ENCODE results near the gene PTPRA. TPM values are rescaled to one million over a fixed set of nuclear protein-coding genes. Genes with fewer than 3 reads are reported as not detected.
A peak's percentile ranks its signal among the peaks of the same experiment; 100 is the strongest.

Gene PTPRA
- total RNA-seq, 1 donor from 2014 or later: 67.0 TPM

DNA sequence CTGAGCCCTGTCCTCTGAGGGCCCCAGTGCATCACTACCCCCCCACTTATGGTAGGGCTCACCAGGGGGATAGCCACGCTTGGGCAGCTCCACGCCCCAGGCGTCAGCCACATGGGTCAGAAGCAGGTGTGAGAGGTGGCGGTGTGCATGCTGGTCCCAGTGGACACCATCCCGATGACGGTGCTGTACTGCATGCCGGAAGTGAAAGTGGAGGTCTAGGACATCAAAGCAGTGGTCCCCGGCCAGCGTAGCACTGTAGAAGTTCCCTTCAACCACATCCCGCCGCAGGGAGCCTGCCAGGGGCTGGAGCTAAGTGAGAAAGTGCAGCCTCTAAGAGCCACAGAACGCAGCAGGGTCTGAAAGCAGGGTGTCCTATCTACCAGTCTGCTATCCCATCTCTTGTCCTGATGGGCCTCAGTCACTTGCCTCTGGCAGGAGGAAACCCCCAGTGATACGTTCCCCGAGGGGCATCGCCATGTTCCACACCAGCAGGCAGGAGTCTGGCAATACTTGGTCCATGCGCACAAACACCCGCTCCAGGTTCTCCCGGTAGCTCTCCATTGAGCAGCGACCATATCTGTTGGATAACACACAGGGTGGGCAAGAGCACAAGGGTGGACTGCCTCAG is 35.0 kb upstream of the PTPRA start:
- Mint-ChIP-seq H3K9me3 (no peaks in the 10 kb centered on the region), H3K27me3 (ENCODE audit: low read depth) (no peaks in the 10 kb centered on the region), H3K4me3 (peak overlapping the region; percentile 46), H3K36me3 (peaks cover 17% of the 10 kb centered on the region), H3K27ac (no peak overlapping the region), H3K4me1 (peaks cover 14% of the 10 kb centered on the region)
- TF ChIP-seq, protein P1, sequence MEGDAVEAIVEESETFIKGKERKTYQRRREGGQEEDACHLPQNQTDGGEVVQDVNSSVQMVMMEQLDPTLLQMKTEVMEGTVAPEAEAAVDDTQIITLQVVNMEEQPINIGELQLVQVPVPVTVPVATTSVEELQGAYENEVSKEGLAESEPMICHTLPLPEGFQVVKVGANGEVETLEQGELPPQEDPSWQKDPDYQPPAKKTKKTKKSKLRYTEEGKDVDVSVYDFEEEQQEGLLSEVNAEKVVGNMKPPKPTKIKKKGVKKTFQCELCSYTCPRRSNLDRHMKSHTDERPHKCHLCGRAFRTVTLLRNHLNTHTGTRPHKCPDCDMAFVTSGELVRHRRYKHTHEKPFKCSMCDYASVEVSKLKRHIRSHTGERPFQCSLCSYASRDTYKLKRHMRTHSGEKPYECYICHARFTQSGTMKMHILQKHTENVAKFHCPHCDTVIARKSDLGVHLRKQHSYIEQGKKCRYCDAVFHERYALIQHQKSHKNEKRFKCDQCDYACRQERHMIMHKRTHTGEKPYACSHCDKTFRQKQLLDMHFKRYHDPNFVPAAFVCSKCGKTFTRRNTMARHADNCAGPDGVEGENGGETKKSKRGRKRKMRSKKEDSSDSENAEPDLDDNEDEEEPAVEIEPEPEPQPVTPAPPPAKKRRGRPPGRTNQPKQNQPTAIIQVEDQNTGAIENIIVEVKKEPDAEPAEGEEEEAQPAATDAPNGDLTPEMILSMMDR (IDR thresholded peaks at IDR 0.05; ENCODE audit: unreplicated experiment): no peak
- DNase-seq (ENCODE audit: low spot score in 2 of 2, unreplicated experiment in 2 of 2): no peak

DNA sequence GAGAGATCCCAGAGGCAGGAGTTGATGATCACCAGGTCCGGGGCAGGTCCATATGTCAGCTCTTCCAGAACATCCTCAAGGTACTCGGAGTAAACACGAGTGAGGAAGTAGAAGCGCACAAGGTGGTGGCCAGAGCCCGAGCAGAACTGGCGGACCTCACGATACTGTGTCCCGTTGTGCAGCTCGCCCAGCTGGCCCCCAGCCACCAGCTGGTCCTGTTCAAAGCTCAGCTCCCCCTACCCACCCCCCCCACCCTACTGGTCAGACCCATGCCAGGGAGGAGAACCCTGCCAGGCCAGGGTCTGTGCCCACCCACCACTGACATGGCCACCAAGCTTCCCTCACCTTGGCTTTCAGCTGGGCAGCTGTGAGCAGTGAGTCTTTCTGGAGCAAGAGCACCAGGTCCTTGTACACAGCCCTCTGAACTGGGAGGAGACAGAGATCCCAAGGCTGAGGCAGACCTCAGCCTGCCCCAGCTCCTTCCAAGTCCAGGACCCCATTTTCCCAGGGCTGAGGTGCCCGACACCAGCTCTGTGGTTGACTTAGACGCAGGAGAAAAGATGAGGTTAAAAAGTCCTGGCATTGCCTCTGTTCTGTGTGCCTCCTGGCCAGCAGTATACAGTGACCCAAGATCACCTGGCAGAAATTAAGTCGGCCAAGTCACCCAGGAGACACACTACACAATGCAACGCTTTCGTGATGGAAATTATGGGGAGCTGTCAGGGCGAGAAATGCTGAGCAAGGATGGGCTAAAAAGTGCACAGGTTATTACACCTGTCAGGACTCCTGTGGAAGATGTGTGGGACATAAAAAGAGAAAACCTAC is 34.2 kb upstream of the PTPRA start:
- Mint-ChIP-seq H3K27me3 (ENCODE audit: low read depth) (no peaks in the 10 kb centered on the region), H3K4me3 (peak overlapping the region; percentile 66), H3K9me3 (no peaks in the 10 kb centered on the region), H3K27ac (peak overlapping the region; percentile 76), H3K4me1 (peaks cover 18% of the 10 kb centered on the region), H3K36me3 (peaks cover 17% of the 10 kb centered on the region)
- TF ChIP-seq, protein P1 (IDR thresholded peaks at IDR 0.05; ENCODE audit: unreplicated experiment): no peak
- no peak for DNase-seq (ENCODE audit: low spot score in 2 of 2, unreplicated experiment in 2 of 2)

DNA sequence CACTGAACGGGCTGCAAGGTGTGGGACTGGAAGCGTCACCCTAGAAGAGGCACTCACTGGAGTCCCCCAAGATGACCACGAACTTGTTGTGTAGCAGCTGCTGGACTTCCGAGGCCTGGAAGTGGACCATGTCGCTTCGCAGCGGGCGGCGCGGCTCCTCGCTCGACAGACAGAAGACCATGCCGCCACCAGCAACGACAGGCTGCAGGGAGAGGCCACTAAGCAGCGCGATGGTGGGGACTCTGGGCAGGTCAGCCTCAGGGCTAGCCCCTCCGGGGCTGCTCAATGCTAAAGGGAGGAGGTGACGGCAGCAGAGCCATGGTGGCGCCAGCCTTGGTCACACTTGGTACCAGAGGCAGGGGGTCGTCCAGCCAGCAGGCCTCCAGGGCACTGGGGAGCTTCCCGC is 33.5 kb upstream of the PTPRA start:
- no peak for DNase-seq (ENCODE audit: low spot score in 2 of 2, unreplicated experiment in 2 of 2)
- H3K27ac Mint-ChIP-seq: peak overlapping the region; percentile 76
- H3K27me3 Mint-ChIP-seq (ENCODE audit: low read depth): no peaks in the 10 kb centered on the region
- TF ChIP-seq, protein P1 (IDR thresholded peaks at IDR 0.05; ENCODE audit: unreplicated experiment): no peak
- no peaks in the 10 kb centered on the region for H3K9me3 Mint-ChIP-seq
- H3K4me3 Mint-ChIP-seq: peak overlapping the region; percentile 66
- H3K4me1 Mint-ChIP-seq: peaks cover 18% of the 10 kb centered on the region
- peaks cover 11% of the 10 kb centered on the region for H3K36me3 Mint-ChIP-seq

DNA sequence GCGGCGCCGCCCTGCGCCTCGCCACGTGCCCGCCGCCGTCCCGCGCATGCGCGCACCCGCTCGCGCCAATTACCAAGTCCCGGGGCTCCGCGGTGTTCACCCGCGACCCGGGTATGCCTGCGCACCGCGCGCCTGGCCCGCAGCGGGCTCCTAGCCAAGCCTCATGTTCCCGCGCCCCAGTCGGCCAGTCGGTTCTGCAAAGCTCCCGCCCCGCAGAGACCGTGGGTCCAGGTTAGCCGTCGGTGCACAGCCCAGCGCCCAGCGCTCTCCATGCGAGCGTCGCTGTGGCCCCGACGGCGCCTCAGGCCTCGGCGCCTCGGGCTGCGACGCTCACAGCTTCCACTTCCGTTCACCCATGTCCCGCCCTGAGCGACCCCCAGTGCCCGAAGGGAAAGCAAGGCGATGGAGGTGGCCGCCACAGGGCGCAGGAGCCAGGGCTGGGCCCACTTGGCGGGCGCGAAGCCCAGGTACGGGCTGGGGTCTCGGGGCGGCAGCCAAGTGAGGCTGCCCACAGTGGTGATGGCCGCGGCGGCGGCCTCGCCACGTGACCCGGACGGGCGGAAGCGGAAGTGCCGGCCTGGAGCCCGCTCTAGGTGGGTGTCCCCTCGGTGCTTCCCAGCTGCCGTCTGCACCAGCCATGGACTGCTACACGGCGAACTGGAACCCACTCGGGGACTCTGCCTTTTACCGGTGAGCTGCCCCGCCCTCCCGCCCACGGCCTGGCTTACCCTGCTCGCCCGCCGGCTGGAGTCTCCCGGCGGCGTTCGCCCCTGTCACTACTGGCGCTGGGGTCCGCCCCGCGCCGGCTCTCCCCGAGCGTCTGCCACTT is 32.9 kb upstream of the PTPRA start, which contains the start of the genes PCED1A and VPS16:
Gene PCED1A, minus strand, starts transcription at position 518 of the 829 bp plus-strand sequence. CDS start 743 bp downstream, outside the sequence.
Gene VPS16, plus strand, starts transcription at position 608 of the 829 bp plus-strand sequence. Its CDS starts 30 bp downstream, at position 638.
- TF ChIP-seq, protein P1 (IDR thresholded peaks at IDR 0.05; ENCODE audit: unreplicated experiment): no peak
- peaks cover 6% of the 10 kb centered on the region for H3K36me3 Mint-ChIP-seq
- peak; percentile 72 to 87 for DNase-seq (ENCODE audit: low spot score in 2 of 2, unreplicated experiment in 2 of 2)
- H3K4me1 Mint-ChIP-seq: peaks cover 18% of the 10 kb centered on the region
- peak within 1 kb of the TSS; percentile 83 for H3K4me3 Mint-ChIP-seq
- H3K9me3 Mint-ChIP-seq: no peaks in the 10 kb centered on the region
- no peaks in the 10 kb centered on the region for H3K27me3 Mint-ChIP-seq (ENCODE audit: low read depth)
- peak within 1 kb of the TSS; percentile 76 for H3K27ac Mint-ChIP-seq

DNA sequence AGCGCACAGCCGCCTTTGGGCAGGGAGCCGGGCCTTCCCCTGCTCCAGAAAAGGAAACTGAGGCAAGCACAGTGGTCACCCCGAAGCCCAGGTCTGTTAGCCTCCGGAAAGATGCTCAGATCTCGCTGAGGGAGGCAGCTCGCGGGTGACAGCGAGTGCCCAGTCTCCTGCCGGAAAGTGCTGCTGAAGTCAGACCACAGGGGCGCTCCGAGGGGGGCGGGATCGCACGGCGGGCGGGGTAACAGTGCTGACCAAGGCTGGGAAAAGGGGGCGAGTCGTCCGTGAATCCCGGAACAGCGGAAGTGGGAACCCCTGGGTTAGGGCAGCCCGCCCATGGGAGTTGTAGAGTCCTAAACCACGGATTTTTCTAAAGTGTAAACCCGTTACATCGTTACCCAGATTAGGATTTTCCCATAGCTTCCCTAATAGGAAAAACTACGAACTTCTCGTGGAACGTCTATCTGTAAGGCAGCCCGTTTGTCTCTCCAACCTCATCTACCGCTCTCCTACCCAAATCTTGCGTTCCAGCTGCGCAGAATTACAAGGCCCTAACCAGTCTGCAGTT is 32.2 kb upstream of the PTPRA start:
- DNase-seq (ENCODE audit: low spot score in 2 of 2, unreplicated experiment in 2 of 2): peak in 1 of 2 experiments; percentile 63
- H3K4me1 Mint-ChIP-seq: peaks cover 18% of the 10 kb centered on the region
- peaks cover 6% of the 10 kb centered on the region for H3K36me3 Mint-ChIP-seq
- H3K27ac Mint-ChIP-seq: peak overlapping the region; percentile 47
- H3K4me3 Mint-ChIP-seq: peak overlapping the region; percentile 83
- no peaks in the 10 kb centered on the region for H3K9me3 Mint-ChIP-seq
- no peaks in the 10 kb centered on the region for H3K27me3 Mint-ChIP-seq (ENCODE audit: low read depth)
- TF ChIP-seq, protein P1 (IDR thresholded peaks at IDR 0.05; ENCODE audit: unreplicated experiment): no peak

Data from mesothelial cell of epicardium (in vitro differentiated cells).